GM18511 (cell line): Measurements from ENCODE around the gene ZSWIM6.

Experiments
- ATAC-seq: cut with Tn5 transposase; IDR thresholded peaks from one replicate; pipeline ENCODE4 v1.9.1; 2021; ENCODE audit warnings: mild to moderate bottlenecking, moderate library complexity; ENCODE audit not compliant: unreplicated experiment

The ZSWIM6 gene

GRCh38 chr5:61306531-61307131 is 25.4 kb upstream of the ZSWIM6 start:
- peak; percentile 85 for ATAC-seq

GRCh38 chr5:61307191-61307590 is 24.9 kb upstream of the ZSWIM6 start:
- no peak for ATAC-seq

GRCh38 chr5:61307611-61308010 is 24.4 kb upstream of the ZSWIM6 start:
- ATAC-seq = no peak

- ATAC-seq = no peak
Observed at GRCh38 chr5:61308712-61309111, 23.3 kb upstream of the ZSWIM6 start.

DNA sequence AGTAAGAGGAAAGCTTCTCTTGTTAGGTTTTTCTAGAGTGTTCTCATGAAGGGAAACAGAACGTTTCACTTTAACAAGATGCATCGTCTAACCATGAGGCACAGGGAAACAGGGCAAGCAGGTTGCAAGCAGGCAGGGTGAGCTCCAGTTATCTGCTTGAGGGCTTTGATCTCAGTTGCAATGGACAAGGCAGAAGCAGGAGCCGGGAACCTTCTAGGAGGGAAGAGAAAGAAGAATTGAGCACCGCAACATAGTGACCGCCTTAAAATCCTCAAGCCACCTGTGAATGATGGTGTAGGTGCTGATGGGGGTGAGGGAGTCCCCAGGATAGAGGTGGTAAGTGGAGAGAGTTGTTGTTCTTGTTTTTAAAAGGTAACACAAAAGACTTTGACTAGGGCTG is 22.9 kb upstream of the ZSWIM6 start:
- no peak for ATAC-seq

- ATAC-seq = no peak
Observed at GRCh38 chr5:61311056-61311610, 20.9 kb upstream of the ZSWIM6 start.

GRCh38 chr5:61311836-61312808 is 19.9 kb upstream of the ZSWIM6 start:
- ATAC-seq = no peak

DNA sequence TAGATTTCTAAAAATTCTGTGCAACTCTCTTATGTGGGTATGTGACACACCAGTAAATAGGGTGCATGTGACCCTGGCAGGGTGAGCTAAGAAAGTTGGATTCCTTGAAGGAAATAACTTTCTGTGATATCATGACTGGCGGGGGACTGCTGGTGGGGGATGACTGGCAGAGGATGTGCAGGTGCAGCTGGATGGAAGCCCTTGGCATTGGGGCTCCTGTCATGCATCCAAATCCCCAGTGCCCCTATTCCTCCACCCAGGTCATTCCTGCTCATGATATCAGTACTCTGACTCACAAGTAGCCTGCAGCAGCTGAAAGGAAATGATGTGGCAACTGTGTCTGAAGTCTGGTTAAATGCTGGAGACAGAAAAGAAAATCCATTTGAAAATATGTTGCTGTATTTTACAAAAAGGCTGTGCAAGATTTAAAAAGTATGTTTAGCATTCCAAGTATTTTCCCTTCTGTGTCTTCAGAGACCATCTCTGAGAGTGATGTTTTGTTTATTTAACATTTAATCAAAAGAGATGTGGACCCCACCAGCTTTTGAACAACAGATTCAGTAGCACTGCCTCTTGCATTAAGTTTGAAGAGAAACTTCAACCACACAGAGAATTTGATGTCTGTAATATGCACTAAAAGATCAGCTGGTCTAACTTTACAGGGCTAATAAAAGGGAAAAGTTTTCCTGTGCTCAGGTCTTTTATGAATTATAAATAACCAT is 17.9 kb upstream of the ZSWIM6 start:
- ATAC-seq = no peak

DNA sequence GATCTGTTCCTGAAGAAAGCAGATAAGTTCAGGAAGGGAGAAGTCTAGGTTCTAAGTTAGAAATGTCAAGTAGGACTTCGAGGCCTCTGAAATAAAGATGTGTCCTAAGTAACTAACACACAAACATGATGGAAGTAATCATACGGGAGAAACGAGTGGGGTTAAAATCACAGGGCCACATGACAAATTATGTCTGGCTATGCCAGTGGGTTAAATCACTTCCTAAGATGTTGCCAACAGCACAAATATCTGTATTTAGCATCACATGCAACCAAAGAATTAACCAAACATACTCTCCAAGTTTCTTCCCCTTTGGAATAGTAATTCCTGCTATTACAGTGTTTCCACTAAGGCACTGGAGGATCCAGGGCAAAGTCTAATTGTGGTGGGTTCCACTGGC is 13.7 kb upstream of the ZSWIM6 start:
- ATAC-seq = no peak

- peak; percentile 96 for ATAC-seq
Observed at GRCh38 chr5:61319388-61320146, 12.5 kb upstream of the ZSWIM6 start.

DNA sequence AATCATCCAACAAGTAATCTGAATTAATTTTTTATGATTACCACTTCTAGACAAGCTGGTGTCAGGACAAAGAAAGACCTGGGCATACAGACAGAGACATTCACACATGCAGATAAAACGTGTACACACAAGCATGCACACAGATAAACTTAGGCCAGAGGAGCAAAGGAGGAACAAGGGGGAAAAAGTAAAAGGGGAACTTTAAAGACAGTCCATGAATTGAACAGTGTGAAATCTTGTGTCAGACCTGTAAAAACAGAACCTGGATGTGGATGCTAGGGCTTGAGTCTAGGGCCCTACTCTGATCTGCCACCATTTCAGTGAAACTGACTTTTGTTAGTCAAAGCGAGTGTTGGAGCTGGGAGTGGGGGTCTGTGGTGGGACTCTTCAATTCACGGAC is 11.2 kb upstream of the ZSWIM6 start:
- ATAC-seq = no peak

- ATAC-seq = no peak
Observed at GRCh38 chr5:61321669-61322068, 10.4 kb upstream of the ZSWIM6 start.

GRCh38 chr5:61322738-61323725 is 9.0 kb upstream of the ZSWIM6 start:
- no peak for ATAC-seq

DNA sequence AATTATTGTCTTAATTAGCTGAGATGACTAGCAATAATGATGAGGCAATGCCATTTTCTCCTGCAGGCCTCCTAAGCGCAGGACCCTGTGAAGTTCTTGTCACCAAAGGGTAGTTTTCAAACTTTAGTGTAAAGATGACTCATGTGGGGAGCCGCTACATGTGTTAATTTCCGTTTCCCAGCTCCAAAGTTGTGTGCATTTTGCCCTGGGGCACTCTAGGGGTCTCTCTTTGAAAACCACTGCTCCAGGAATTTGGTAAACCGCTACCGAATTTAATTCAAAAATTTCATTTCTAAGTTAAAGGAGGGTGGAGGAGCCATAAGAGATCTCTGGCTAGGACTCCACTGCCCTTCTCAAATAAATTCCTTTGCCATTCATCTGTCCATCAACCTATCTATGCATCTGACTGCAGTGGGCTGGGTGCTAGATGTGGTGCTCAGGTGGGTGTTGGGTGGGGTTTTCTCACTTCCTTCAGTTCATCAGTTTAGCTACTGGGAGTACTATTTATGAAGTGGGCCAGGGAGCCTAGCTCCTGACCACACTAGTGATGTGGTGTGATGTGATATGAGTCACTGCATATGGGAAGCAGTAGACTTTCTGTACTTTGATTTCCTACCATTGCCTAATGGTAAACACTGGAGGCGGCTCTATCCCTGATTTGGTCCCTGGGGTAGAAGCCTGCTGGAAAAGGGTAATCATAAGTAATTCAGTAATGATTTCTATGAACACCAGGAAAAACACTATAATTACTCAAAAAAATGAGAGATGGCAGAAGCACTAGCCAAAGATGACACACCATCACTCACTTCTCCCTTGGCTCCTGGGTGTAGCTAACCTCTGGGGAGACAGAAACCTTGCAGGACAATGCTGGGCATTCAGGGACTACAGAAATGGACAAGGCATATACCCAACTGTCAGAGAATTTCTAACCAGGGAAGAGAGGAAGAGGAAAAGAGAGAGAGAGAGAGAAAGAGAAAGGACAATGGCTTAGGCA is 4.0 kb upstream of the ZSWIM6 start:
- peak; percentile 30 for ATAC-seq

DNA sequence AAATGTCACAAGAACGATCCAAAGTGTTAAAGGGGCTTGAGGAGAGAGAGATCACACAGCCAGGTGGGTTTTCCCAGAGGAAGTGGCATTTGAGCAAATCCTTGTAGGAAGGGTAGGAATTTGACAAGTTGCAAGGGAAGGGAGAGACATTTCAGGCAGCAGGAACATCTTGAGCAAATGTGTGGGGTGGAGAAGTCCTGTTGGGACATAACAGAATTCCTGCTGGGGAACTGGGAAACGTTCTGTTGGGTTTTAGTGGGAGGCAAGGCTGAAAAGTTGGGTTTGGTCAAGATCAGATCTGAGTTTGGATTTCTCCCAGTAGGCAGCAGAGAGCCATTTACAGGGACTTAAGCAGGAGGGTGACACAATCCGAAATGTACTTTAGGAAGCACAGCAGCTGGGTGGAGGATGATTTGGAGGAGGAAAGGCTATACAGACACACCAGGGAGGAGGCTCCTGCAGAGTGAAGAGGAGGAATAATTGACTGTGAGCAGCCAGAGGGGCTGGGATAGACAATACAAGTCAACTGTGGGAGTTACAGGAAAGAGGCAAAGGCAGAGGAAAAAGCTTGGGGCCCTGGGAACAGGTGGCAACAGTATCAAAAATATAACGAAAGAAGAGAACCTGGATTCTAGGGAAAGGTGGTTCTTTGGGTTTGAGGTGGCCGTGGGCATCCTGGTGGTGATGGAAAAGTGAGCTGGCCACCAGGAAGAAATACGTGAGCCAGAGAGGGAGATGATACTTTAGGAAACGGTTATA is 3.1 kb upstream of the ZSWIM6 start:
- no peak for ATAC-seq

DNA sequence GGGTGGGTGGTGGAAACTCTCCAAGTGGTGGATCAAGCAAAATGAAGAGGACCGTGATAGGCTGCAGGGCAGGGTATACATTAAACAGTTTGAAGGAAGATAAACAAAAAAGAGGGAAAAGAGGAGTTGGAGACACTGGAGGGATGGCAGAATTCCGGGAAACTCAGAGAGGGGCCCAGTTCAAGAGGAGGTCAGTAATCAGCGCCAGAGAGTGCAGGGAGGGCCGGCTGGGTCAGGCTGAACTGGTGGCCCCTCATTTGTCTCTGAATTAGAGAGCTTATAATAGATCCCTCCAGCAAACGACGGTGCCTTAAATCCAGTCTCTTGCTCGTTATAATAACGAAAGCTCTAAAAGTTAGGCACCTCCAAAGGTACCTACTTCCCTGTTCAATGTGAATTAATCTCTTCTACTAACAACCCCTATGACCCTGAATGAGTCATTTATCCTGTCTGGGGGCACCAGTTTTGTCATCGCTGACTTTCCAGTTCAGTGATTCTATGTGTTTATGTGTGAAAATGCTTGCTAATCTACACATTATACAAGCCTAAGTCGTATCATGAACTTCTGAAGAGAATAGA is 2.4 kb upstream of the ZSWIM6 start:
- no peak for ATAC-seq

DNA sequence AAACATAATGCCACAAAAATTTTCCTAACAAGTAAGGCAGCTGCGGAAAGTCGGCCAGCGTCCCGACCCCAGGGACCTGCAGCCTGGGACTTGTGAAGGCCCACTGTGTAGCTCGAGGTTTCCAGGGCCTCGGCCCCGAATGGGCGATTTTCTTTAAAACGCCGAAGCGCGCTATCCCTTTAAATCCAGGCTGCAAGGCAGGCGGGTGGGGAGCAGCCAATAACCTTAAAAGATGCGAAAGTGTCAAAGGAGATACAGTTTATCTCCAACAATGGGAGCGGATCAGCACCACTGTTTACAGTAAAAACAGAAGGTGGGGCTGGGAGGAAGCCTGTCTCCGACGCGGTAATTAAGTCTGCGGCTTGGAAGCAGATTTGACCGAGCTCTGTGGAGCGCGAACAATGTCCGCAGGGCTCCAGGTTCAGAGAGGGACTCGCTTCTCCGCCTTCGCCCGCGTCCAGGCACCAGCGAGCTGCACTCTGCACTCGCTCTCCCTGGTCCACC is 1.7 kb upstream of the ZSWIM6 start:
- ATAC-seq = no peak
